WTC11 (cell line): ENCODE results near the gene GSTK1. TPM values are rescaled to one million over a fixed set of nuclear protein-coding genes. Genes with fewer than 3 reads are reported as not detected.

ENCODE experiments used
- ATAC-seq: fragments of 200-7000 bp; cut with Tn5 transposase; 2 replicates; pipeline ENCODE4 v1.10.0; 2021; ENCODE audit warnings: mild to moderate bottlenecking, moderate library complexity
- CTCF ChIA-PET: fragments of 300-600 bp; sonication (Branson Sonifier 250); formaldehyde crosslinking; loops from one replicate; lab custom pipeline; 2021; ENCODE audit warnings: antibody characterized with exemption; lab: Charles Lee
- POLR2A ChIA-PET: fragments of 350-600 bp; sonication (Branson Sonifier 250); formaldehyde crosslinking; loops from one replicate; lab custom pipeline; 2021; ENCODE audit warnings: antibody characterized with exemption; lab: Charles Lee
- DNase-seq: peaks from one replicate; pipeline ENCODE4 v3.0.0; 2021; ENCODE audit warnings: low spot score
- H3K27ac Mint-ChIP-seq: 2 replicates; pipeline ENCODE4 v1.8.0; 2021; ENCODE audit warnings: mixed read lengths
- H3K27me3 Mint-ChIP-seq: 2 replicates; pipeline ENCODE4 v1.8.0; 2021; ENCODE audit warnings: low read depth, mild to moderate bottlenecking, moderate library complexity, mixed read lengths
- H3K36me3 Mint-ChIP-seq: 2 replicates; pipeline ENCODE4 v1.8.0; 2021; ENCODE audit warnings: mixed read lengths
- H3K4me1 Mint-ChIP-seq: 2 replicates; pipeline ENCODE4 v1.8.0; 2022; ENCODE audit warnings: mixed read lengths
- H3K4me3 Mint-ChIP-seq: 2 replicates; pipeline ENCODE4 v1.8.0; 2021; ENCODE audit warnings: mild to moderate bottlenecking, moderate library complexity, mixed read lengths
- H3K9me3 Mint-ChIP-seq: 2 replicates; pipeline ENCODE4 v1.8.0; 2021; ENCODE audit warnings: mixed read lengths
- ARID4B ChIP-seq: sonication (generic); formaldehyde crosslinking; IDR thresholded peaks from 2 replicates; pipeline ENCODE4 v1.8.0; 2023; ENCODE audit warnings: missing genetic modification reagents, mild to moderate bottlenecking, borderline replicate concordance
- ATF1 ChIP-seq: sonication (generic); formaldehyde crosslinking; IDR thresholded peaks from 2 replicates; pipeline ENCODE4 v1.8.1; 2023; ENCODE audit warnings: mild to moderate bottlenecking, moderate library complexity, missing genetic modification reagents
- E2F5 ChIP-seq: sonication (generic); formaldehyde crosslinking; IDR thresholded peaks from 2 replicates; pipeline ENCODE4 v1.8.1; 2022; ENCODE audit warnings: mild to moderate bottlenecking, moderate library complexity, missing genetic modification reagents
- FOXK1 ChIP-seq: sonication (generic); formaldehyde crosslinking; IDR thresholded peaks from 2 replicates; pipeline ENCODE4 v1.8.0; 2022; ENCODE audit warnings: mild to moderate bottlenecking, moderate library complexity, missing genetic modification reagents
- FOXP1 ChIP-seq: sonication (generic); formaldehyde crosslinking; IDR thresholded peaks from 2 replicates; pipeline ENCODE4 v1.8.0; 2022; ENCODE audit warnings: missing genetic modification reagents, mild to moderate bottlenecking, moderate library complexity, borderline replicate concordance
- GRHL2 ChIP-seq: fragments of 250-450 bp; sonication (Bioruptor Pico); IDR thresholded peaks from 2 replicates; pipeline ENCODE4 v1.8.0; 2022; ENCODE audit warnings: mild to moderate bottlenecking, moderate library complexity; ENCODE audit not compliant: insufficient replicate concordance, severe bottlenecking
- GTF2I ChIP-seq: fragments of 250-450 bp; sonication (Bioruptor Pico); conservative IDR thresholded peaks from 2 replicates; pipeline ENCODE4 v1.4.0; 2021; ENCODE audit warnings: mild to moderate bottlenecking
- JAZF1 ChIP-seq: fragments of 250-450 bp; sonication (Bioruptor Pico); IDR thresholded peaks from 2 replicates; pipeline ENCODE4 v1.9.0; 2021; ENCODE audit warnings: moderate library complexity, mild to moderate bottlenecking, inconsistent platforms
- MYBL2 ChIP-seq: sonication (generic); formaldehyde crosslinking; IDR thresholded peaks from 2 replicates; pipeline ENCODE4 v1.8.1; 2023; ENCODE audit warnings: mild to moderate bottlenecking, moderate library complexity, missing genetic modification reagents
- NFYB ChIP-seq: sonication (generic); formaldehyde crosslinking; conservative IDR thresholded peaks from 2 replicates; pipeline ENCODE4 v1.8.0; 2022; ENCODE audit warnings: low read depth, missing genetic modification reagents
- NR1H2 ChIP-seq: sonication (generic); formaldehyde crosslinking; IDR thresholded peaks from 2 replicates; pipeline ENCODE4 v1.9.0; 2021; ENCODE audit warnings: mild to moderate bottlenecking, moderate library complexity, missing genetic modification reagents
- PRRX2 ChIP-seq: fragments of 250-450 bp; sonication (Bioruptor Pico); IDR thresholded peaks from 2 replicates; pipeline ENCODE4 v1.8.0; 2021; ENCODE audit warnings: mild to moderate bottlenecking
- RORB ChIP-seq: fragments of 250-450 bp; sonication (Bioruptor Pico); IDR thresholded peaks from 2 replicates; pipeline ENCODE4 v1.9.0; 2021; ENCODE audit warnings: mild to moderate bottlenecking
- SMAD4 ChIP-seq: sonication (generic); formaldehyde crosslinking; IDR thresholded peaks from 2 replicates; pipeline ENCODE4 v1.8.0; 2022; ENCODE audit warnings: mild to moderate bottlenecking, missing genetic modification reagents
- SOX15 ChIP-seq: fragments of 250-450 bp; sonication (Bioruptor Pico); IDR thresholded peaks from 2 replicates; pipeline ENCODE4 v1.9.0; 2021; ENCODE audit warnings: mild to moderate bottlenecking
- SP1 ChIP-seq: sonication (generic); formaldehyde crosslinking; conservative IDR thresholded peaks from 2 replicates; pipeline ENCODE4 v1.8.1; 2022; ENCODE audit warnings: missing genetic modification reagents
- ZNF232 ChIP-seq: sonication (generic); formaldehyde crosslinking; IDR thresholded peaks from 2 replicates; pipeline ENCODE4 v1.8.0; 2022; ENCODE audit warnings: mild to moderate bottlenecking, missing genetic modification reagents
- ZSCAN18 ChIP-seq: fragments of 250-450 bp; sonication (Bioruptor Pico); IDR thresholded peaks from 2 replicates; pipeline ENCODE4 v2.1.2; 2022; ENCODE audit warnings: mild to moderate bottlenecking, moderate library complexity
- total RNA-seq: library from RNA; stranded (reverse); gene quantifications from 3 replicates; pipeline ENCODE4 v1.2.3, GENCODE V29; 2021
- TF ChIP-seq, protein P1 (sequence below): fragments of 250-450 bp; sonication (Bioruptor Pico); IDR thresholded peaks from 2 replicates; pipeline ENCODE4 v1.9.0; 2021; ENCODE audit warnings: moderate library complexity, mild to moderate bottlenecking, inconsistent platforms, borderline replicate concordance

Gene GSTK1
- total RNA-seq, 1 experiment from 2014 or later, result 30.1 TPM

DNA sequence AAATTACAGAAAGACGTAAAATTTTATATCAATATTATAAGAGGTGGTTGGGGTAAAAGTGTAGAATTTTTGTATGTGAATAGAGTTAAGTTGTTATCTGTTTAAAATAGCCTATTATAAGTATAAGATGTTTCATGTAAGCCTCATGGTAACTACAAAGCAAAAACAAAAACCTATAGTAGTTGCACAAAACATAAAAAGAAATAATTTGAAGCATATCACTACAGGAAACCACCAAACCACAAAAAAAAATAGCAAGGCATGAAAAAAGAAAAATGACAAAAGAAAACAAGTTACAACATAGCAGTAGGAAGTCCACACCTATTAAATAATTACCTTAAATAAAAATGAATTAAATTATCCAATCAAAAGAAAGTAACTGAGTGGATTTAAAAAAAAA lies 12.4 kb upstream of the GSTK1 start:
- Mint-ChIP-seq H3K9me3 (peaks cover 11% of the 10 kb centered on the region; the same call in 1 of the 2 replicates), H3K27ac (no peak overlapping the region), H3K4me1 (no peaks in the 10 kb centered on the region), H3K4me3 (no peak overlapping the region), H3K36me3 (no peaks in the 10 kb centered on the region), H3K27me3 (peaks cover 9% of the 10 kb centered on the region)
- no peak for TF ChIP-seq ZSCAN18 (CRISPR knock-in tag)
- TF ChIP-seq GRHL2 (CRISPR knock-in tag), result no peak
- TF ChIP-seq ATF1 (CRISPR knock-in tag), result no peak
- TF ChIP-seq FOXK1 (CRISPR knock-in tag), result no peak
- no peak for TF ChIP-seq PRRX2 (CRISPR knock-in tag)
- no peak for TF ChIP-seq ZNF232 (CRISPR knock-in tag)
- TF ChIP-seq SP1 (CRISPR knock-in tag), result no peak
- no peak for TF ChIP-seq SMAD4 (CRISPR knock-in tag)
- no peak for TF ChIP-seq GTF2I (CRISPR knock-in tag)
- no peak for TF ChIP-seq FOXP1
- no peak for TF ChIP-seq RORB (CRISPR knock-in tag)
- TF ChIP-seq JAZF1 (CRISPR knock-in tag), result no peak
- TF ChIP-seq, protein P1, sequence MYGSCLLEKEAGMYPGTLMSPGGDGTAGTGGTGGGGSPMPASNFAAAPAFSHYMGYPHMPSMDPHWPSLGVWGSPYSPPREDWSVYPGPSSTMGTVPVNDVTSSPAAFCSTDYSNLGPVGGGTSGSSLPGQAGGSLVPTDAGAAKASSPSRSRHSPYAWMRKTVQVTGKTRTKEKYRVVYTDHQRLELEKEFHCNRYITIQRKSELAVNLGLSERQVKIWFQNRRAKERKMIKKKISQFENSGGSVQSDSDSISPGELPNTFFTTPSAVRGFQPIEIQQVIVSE (CRISPR knock-in tag), result no peak
- no peak for TF ChIP-seq MYBL2 (CRISPR knock-in tag)
- DNase-seq (no peak), ATAC-seq (no peak)
- POLR2A ChIA-PET, result no interaction called here
- CTCF ChIA-PET, result interaction anchor here (1.2 to 3.1 kb wide), 2 partner anchors 10 to 48 kb away, joined by 3 to 16 read pairs; no protein-coding TSS in a partner anchor

GRCh38 chr7:143252006-143252405 lies 11.2 kb upstream of the GSTK1 start:
- no peak overlapping the region for H3K4me3 Mint-ChIP-seq
- no peak for DNase-seq
- ChIA-PET CTCF (interaction anchor here (1.0 to 1.2 kb wide), 2 partner anchors 37 to 47 kb away, joined by 3 read pairs; no protein-coding TSS in a partner anchor), POLR2A (no interaction called here)
- no peak overlapping the region for H3K27ac Mint-ChIP-seq
- H3K9me3 Mint-ChIP-seq, result peaks cover 11% of the 10 kb centered on the region; the same call in 1 of the 2 replicates
- no peak for ATAC-seq
- H3K36me3 Mint-ChIP-seq, result no peaks in the 10 kb centered on the region
- TF ChIP-seq NFYB (CRISPR knock-in tag) (no peak), E2F5 (CRISPR knock-in tag) (no peak), RORB (CRISPR knock-in tag) (no peak), ARID4B (CRISPR knock-in tag) (no peak), NR1H2 (CRISPR knock-in tag) (no peak), SOX15 (CRISPR knock-in tag) (no peak)
- no peaks in the 10 kb centered on the region for H3K4me1 Mint-ChIP-seq
- peaks cover 4% of the 10 kb centered on the region; the same call in 1 of the 2 replicates for H3K27me3 Mint-ChIP-seq
